Stimulated activated naive CD8-positive, alpha-beta T cell treated with anti-CD3 and anti-CD28 coated beads, Interleukin-15, amount 100 ng/mL, for 72 hours (primary cell): ENCODE data around the gene CCND1.

Source experiments
- ATAC-seq: fragments of 150-1000 bp; cut with Tn5 transposase; 2 replicates; pipeline ENCODE4 v1.10.0; 2021; ENCODE audit warnings: mild to moderate bottlenecking, moderate library complexity
- DNase-seq, 2 donors: peaks; one replicate each; pipeline ENCODE4 v3.0.0; 2021 to 2022
- H3K27ac Mint-ChIP-seq, 2 donors: one replicate each; pipeline ENCODE4 v1.8.0; 2022; ENCODE audit warnings: mild to moderate bottlenecking in 2 of 2, mixed read lengths in 2 of 2, moderate library complexity in 2 of 2
- H3K27me3 Mint-ChIP-seq: one replicate; pipeline ENCODE4 v1.8.0; 2022; ENCODE audit warnings: mixed read lengths
- H3K4me1 Mint-ChIP-seq: one replicate; pipeline ENCODE4 v1.8.0; 2022; ENCODE audit warnings: mild to moderate bottlenecking, mixed read lengths
- H3K4me3 Mint-ChIP-seq, 2 donors: one replicate each; pipeline ENCODE4 v1.8.0; 2022; ENCODE audit warnings: mild to moderate bottlenecking in 2 of 2, mixed read lengths in 2 of 2, moderate library complexity in 1 of 2
- H3K9me3 Mint-ChIP-seq, 2 donors: one replicate each; pipeline ENCODE4 v1.8.0; 2022; ENCODE audit warnings: mixed read lengths in 2 of 2

CCND1 gene

GRCh38 chr11:69640995-69641581 is at the start of gene CCND1:
Gene CCND1, plus strand, starts transcription at chr11:69641156. Its CDS starts 158 bp downstream, at chr11:69641314.
- Mint-ChIP-seq H3K4me3 (peak within 1 kb of the TSS; percentile 79 to 81), H3K9me3 (no peaks in the 10 kb centered on the region), H3K4me1 (peaks cover 48% of the 10 kb centered on the region), H3K27me3 (peaks cover 63% of the 10 kb centered on the region), H3K27ac (peak within 1 kb of the TSS in 1 of 2 donors; percentile 13)
- ATAC-seq (peak; percentile 41), DNase-seq (peak; percentile 35 to 36)

- no peak for DNase-seq
- Mint-ChIP-seq H3K9me3 (no peaks in the 10 kb centered on the region), H3K4me1 (no peaks in the 10 kb centered on the region), H3K4me3 (no peak overlapping the region), H3K27ac (no peak overlapping the region), H3K27me3 (no peaks in the 10 kb centered on the region)
- ATAC-seq: no peak
These were observed 47.8 kb upstream of the CCND1 start for GRCh38 chr11:69592986-69593650.

GRCh38 chr11:69593851-69594250 is 47.1 kb upstream of the CCND1 start:
- Mint-ChIP-seq H3K27ac (no peak overlapping the region), H3K27me3 (no peaks in the 10 kb centered on the region), H3K9me3 (no peaks in the 10 kb centered on the region), H3K4me3 (no peak overlapping the region), H3K4me1 (no peaks in the 10 kb centered on the region)
- DNase-seq (no peak), ATAC-seq (no peak)

- no peak for DNase-seq
- H3K27ac Mint-ChIP-seq: no peak overlapping the region
- H3K4me1 Mint-ChIP-seq: no peaks in the 10 kb centered on the region
- no peaks in the 10 kb centered on the region for H3K9me3 Mint-ChIP-seq
- no peak overlapping the region for H3K4me3 Mint-ChIP-seq
- ATAC-seq: no peak
- no peaks in the 10 kb centered on the region for H3K27me3 Mint-ChIP-seq
These were observed 46.5 kb upstream of the CCND1 start for GRCh38 chr11:69594481-69594880.

- DNase-seq (no peak), ATAC-seq (no peak)
- Mint-ChIP-seq H3K27me3 (no peaks in the 10 kb centered on the region), H3K27ac (no peak overlapping the region), H3K4me1 (no peaks in the 10 kb centered on the region), H3K9me3 (no peaks in the 10 kb centered on the region), H3K4me3 (no peak overlapping the region)
These were observed 44.9 kb upstream of the CCND1 start for GRCh38 chr11:69595805-69596665.

GRCh38 chr11:69598147-69598546 is 42.8 kb upstream of the CCND1 start:
- Mint-ChIP-seq H3K4me3 (no peak overlapping the region), H3K27ac (no peak overlapping the region), H3K9me3 (no peaks in the 10 kb centered on the region), H3K4me1 (no peaks in the 10 kb centered on the region), H3K27me3 (peaks cover 20% of the 10 kb centered on the region)
- DNase-seq (no peak), ATAC-seq (no peak)

GRCh38 chr11:69599502-69599901 is 41.5 kb upstream of the CCND1 start:
- DNase-seq: no peak
- Mint-ChIP-seq H3K27ac (no peak overlapping the region), H3K4me3 (no peak overlapping the region), H3K27me3 (peaks cover 24% of the 10 kb centered on the region), H3K4me1 (no peaks in the 10 kb centered on the region), H3K9me3 (no peaks in the 10 kb centered on the region)
- no peak for ATAC-seq

GRCh38 chr11:69600001-69600400 is 41.0 kb upstream of the CCND1 start:
- no peak overlapping the region for H3K27ac Mint-ChIP-seq

GRCh38 chr11:69601011-69601975 is 39.7 kb upstream of the CCND1 start:
- Mint-ChIP-seq H3K4me3 (no peak overlapping the region), H3K27me3 (peaks cover 35% of the 10 kb centered on the region), H3K27ac (peak overlapping the region in 1 of 2 donors; percentile 35), H3K4me1 (no peaks in the 10 kb centered on the region), H3K9me3 (no peaks in the 10 kb centered on the region)
- no peak for DNase-seq
- ATAC-seq: no peak

More at GRCh38 chr11:69600001-69600400, 41.0 kb upstream of the CCND1 start:
- H3K27me3 Mint-ChIP-seq: peaks cover 24% of the 10 kb centered on the region
- no peak for DNase-seq
- ATAC-seq: no peak
- no peaks in the 10 kb centered on the region for H3K9me3 Mint-ChIP-seq
- H3K4me3 Mint-ChIP-seq: no peak overlapping the region
- no peaks in the 10 kb centered on the region for H3K4me1 Mint-ChIP-seq

GRCh38 chr11:69603111-69603836 is 37.7 kb upstream of the CCND1 start:
- peaks cover 6 to 8% of the 10 kb centered on the region in 2 donors for H3K9me3 Mint-ChIP-seq
- DNase-seq (no peak), ATAC-seq (no peak)
- peak overlapping the region in 1 of 2 donors; percentile 51 for H3K27ac Mint-ChIP-seq
- no peak overlapping the region for H3K4me3 Mint-ChIP-seq
- peaks cover 45% of the 10 kb centered on the region for H3K27me3 Mint-ChIP-seq
- no peaks in the 10 kb centered on the region for H3K4me1 Mint-ChIP-seq

- no peaks in the 10 kb centered on the region for H3K4me1 Mint-ChIP-seq
- no peak overlapping the region for H3K27ac Mint-ChIP-seq
- ATAC-seq: no peak
- peaks cover 45% of the 10 kb centered on the region for H3K27me3 Mint-ChIP-seq
- H3K4me3 Mint-ChIP-seq: no peak overlapping the region
- peaks cover 13 to 14% of the 10 kb centered on the region in 2 donors for H3K9me3 Mint-ChIP-seq
- DNase-seq: no peak
These were observed 36.9 kb upstream of the CCND1 start for GRCh38 chr11:69604055-69604454.

- Mint-ChIP-seq H3K4me1 (no peaks in the 10 kb centered on the region), H3K27me3 (peaks cover 45% of the 10 kb centered on the region), H3K27ac (no peak overlapping the region), H3K4me3 (no peak overlapping the region), H3K9me3 (peaks cover 13 to 14% of the 10 kb centered on the region in 2 donors)
- no peak for DNase-seq
- ATAC-seq: no peak
These were observed 35.0 kb upstream of the CCND1 start for GRCh38 chr11:69605737-69606526.

- peaks cover 31% of the 10 kb centered on the region for H3K27me3 Mint-ChIP-seq
- no peaks in the 10 kb centered on the region for H3K4me1 Mint-ChIP-seq
- ATAC-seq (no peak), DNase-seq (no peak)
- H3K9me3 Mint-ChIP-seq: peaks cover 13 to 14% of the 10 kb centered on the region in 2 donors
- H3K4me3 Mint-ChIP-seq: no peak overlapping the region
- H3K27ac Mint-ChIP-seq: no peak overlapping the region
These were observed 31.6 kb upstream of the CCND1 start for GRCh38 chr11:69609351-69609750.
